Prostate gland (tissue), 2 donors: ENCODE results near the gene MIER2.

Experiments
- POLR2A ChIP-seq: fragments of 450-650 bp; IDR thresholded peaks from one replicate; pipeline ENCODE4 v1.6.1; 2016; ENCODE audit warnings: antibody characterized with exemption, mild to moderate bottlenecking
- POLR2AphosphoS5 ChIP-seq: sonication (generic); formaldehyde crosslinking; IDR thresholded peaks from one replicate; pipeline ENCODE4 v1.6.1; 2017; ENCODE audit warnings: antibody characterized with exemption
- TF ChIP-seq, protein P1 (sequence below), 4 experiments: fragments of 200-600 bp in 2 of 4; fragments of 450-650 bp in 2 of 4; sonication (generic) in 2 of 4; IDR thresholded peaks; 1 replicate in 3 of 4; 2 replicates in 1 of 4; pipeline ENCODE4 v1.5.1; 2016 to 2019; ENCODE audit warnings: antibody characterized with exemption in 4 of 4, mild to moderate bottlenecking in 2 of 4, moderate library complexity in 2 of 4

DNA sequence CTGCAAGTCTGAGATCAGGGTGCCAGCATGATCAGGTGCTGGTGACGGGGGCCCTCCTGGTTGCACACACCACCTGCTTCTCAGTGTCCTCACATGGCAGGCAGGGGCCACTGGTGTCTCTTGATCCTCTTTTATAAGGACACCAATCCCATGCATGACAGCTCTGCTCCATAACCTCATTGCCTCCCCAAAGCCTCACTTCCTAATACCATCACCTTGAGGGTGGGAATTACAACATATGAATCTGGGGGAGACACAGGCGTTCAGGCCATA, 15.0 kb upstream of the MIER2 start:
- TF ChIP-seq, protein P1, sequence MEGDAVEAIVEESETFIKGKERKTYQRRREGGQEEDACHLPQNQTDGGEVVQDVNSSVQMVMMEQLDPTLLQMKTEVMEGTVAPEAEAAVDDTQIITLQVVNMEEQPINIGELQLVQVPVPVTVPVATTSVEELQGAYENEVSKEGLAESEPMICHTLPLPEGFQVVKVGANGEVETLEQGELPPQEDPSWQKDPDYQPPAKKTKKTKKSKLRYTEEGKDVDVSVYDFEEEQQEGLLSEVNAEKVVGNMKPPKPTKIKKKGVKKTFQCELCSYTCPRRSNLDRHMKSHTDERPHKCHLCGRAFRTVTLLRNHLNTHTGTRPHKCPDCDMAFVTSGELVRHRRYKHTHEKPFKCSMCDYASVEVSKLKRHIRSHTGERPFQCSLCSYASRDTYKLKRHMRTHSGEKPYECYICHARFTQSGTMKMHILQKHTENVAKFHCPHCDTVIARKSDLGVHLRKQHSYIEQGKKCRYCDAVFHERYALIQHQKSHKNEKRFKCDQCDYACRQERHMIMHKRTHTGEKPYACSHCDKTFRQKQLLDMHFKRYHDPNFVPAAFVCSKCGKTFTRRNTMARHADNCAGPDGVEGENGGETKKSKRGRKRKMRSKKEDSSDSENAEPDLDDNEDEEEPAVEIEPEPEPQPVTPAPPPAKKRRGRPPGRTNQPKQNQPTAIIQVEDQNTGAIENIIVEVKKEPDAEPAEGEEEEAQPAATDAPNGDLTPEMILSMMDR (IDR thresholded peaks at IDR 0.05) = no peak
- TF ChIP-seq POLR2A (no peak), POLR2AphosphoS5 (no peak)
